HG03064 (cell line): ENCODE results near the gene BEND7.
A peak's percentile ranks its signal among the peaks of the same experiment; 100 is the strongest.

Experiments
- ATAC-seq: cut with Tn5 transposase; IDR thresholded peaks from one replicate; pipeline ENCODE4 v1.9.1; 2021; ENCODE audit warnings: low read depth; ENCODE audit not compliant: unreplicated experiment

BEND7 gene

GRCh38 chr10:13485623-13486022 is 43.2 kb downstream of the BEND7 start:
- no peak for ATAC-seq

GRCh38 chr10:13483951-13484350 is 44.9 kb downstream of the BEND7 start:
- ATAC-seq, result no peak

GRCh38 chr10:13483073-13483472 is 45.7 kb downstream of the BEND7 start:
- peak; percentile 60 for ATAC-seq

- ATAC-seq, result no peak
These were observed 47.1 kb downstream of the BEND7 start for GRCh38 chr10:13481690-13482089.

GRCh38 chr10:13475124-13475523 is 53.7 kb downstream of the BEND7 start:
- ATAC-seq, result no peak

GRCh38 chr10:13473986-13474385 is 54.8 kb downstream of the BEND7 start:
- no peak for ATAC-seq

- ATAC-seq, result no peak
These were observed 56.5 kb downstream of the BEND7 start for GRCh38 chr10:13472359-13472758.

- no peak for ATAC-seq
These were observed 58.5 kb downstream of the BEND7 start for GRCh38 chr10:13470270-13470669.

- no peak for ATAC-seq
These were observed 66.3 kb downstream of the BEND7 start for GRCh38 chr10:13462551-13462950.

GRCh38 chr10:13458687-13459012 is 70.2 kb downstream of the BEND7 start:
- no peak for ATAC-seq

GRCh38 chr10:13457958-13458686 is 70.7 kb downstream of the BEND7 start:
- ATAC-seq, result no peak

- no peak for ATAC-seq
These were observed 74.9 kb downstream of the BEND7 start for GRCh38 chr10:13453896-13454295.

GRCh38 chr10:13450069-13450468 is 78.7 kb downstream of the BEND7 start:
- no peak for ATAC-seq

GRCh38 chr10:13449296-13449695 is 79.5 kb downstream of the BEND7 start:
- ATAC-seq, result no peak

GRCh38 chr10:13448216-13448615 is 80.6 kb downstream of the BEND7 start:
- ATAC-seq, result no peak

GRCh38 chr10:13445656-13446400 is 83.0 kb downstream of the BEND7 start:
- no peak for ATAC-seq

GRCh38 chr10:13441476-13441875 is 87.3 kb downstream of the BEND7 start:
- ATAC-seq, result no peak

- no peak for ATAC-seq
These were observed 88.4 kb downstream of the BEND7 start for GRCh38 chr10:13440185-13441061.

- ATAC-seq, result no peak
These were observed 89.3 kb downstream of the BEND7 start for GRCh38 chr10:13439313-13440184.

GRCh38 chr10:13437026-13437555 is 91.7 kb downstream of the BEND7 start:
- ATAC-seq, result no peak
